HG03095 (cell line): ENCODE data around the gene HOXB1.

Source experiments
- ATAC-seq: cut with Tn5 transposase; IDR thresholded peaks from one replicate; pipeline ENCODE4 v1.9.1; 2021; ENCODE audit warnings: moderate library complexity; ENCODE audit not compliant: unreplicated experiment

The HOXB1 gene

GRCh38 chr17:48530887-48531272 is at the start of gene HOXB1:
Gene HOXB1, minus strand, starts transcription at chr17:48531011. Its CDS starts 107 bp downstream, at chr17:48530904.
- ATAC-seq, result no peak

- no peak for ATAC-seq
Observed at GRCh38 chr17:48579760-48580554, 49.1 kb upstream of the HOXB1 start.

GRCh38 chr17:48579471-48579759 is 48.6 kb upstream of the HOXB1 start:
- no peak for ATAC-seq

- no peak for ATAC-seq
Observed at GRCh38 chr17:48578616-48579470, 48.0 kb upstream of the HOXB1 start.

GRCh38 chr17:48577946-48578615 is 47.3 kb upstream of the HOXB1 start, which contains the start of gene HOXB4:
Gene HOXB4, minus strand, starts transcription at chr17:48578350. Its CDS starts 31 bp downstream, at chr17:48578319.
- no peak for ATAC-seq

- ATAC-seq, result no peak
Observed at GRCh38 chr17:48577330-48577945, 46.6 kb upstream of the HOXB1 start.

GRCh38 chr17:48576479-48577309 is 45.9 kb upstream of the HOXB1 start:
- ATAC-seq, result no peak

- ATAC-seq, result no peak
Observed at GRCh38 chr17:48575673-48576478, 45.1 kb upstream of the HOXB1 start.

GRCh38 chr17:48575066-48575582 is 44.3 kb upstream of the HOXB1 start:
- no peak for ATAC-seq

- ATAC-seq, result no peak
Observed at GRCh38 chr17:48574505-48575065, 43.8 kb upstream of the HOXB1 start.

- no peak for ATAC-seq
Observed at GRCh38 chr17:48571826-48572417, 41.1 kb upstream of the HOXB1 start.

- ATAC-seq, result no peak
Observed at GRCh38 chr17:48571024-48571818, 40.4 kb upstream of the HOXB1 start.

GRCh38 chr17:48570325-48571023 is 39.7 kb upstream of the HOXB1 start:
- ATAC-seq, result no peak

GRCh38 chr17:48569674-48570324 is 39.0 kb upstream of the HOXB1 start:
- ATAC-seq, result no peak

- no peak for ATAC-seq
Observed at GRCh38 chr17:48569240-48569582, 38.4 kb upstream of the HOXB1 start.

- no peak for ATAC-seq
Observed at GRCh38 chr17:48568499-48569239, 37.9 kb upstream of the HOXB1 start.
